A549 treated with Hydrocortisone at 1 μM for 4 hours (cell line): Measurements from ENCODE around the gene NME4. TPM values are rescaled to one million over a fixed set of nuclear protein-coding genes. Genes with fewer than 3 reads are reported as not detected.

Experiments
- total RNA-seq: library from RNA; stranded (reverse); fragments of 200-300 nt; extraction: Qiagen RNA extraction; gene quantifications from 5 replicates; pipeline ENCODE4 v1.2.3, GENCODE V29; 2022

The NME4 gene
- total RNA-seq, result 259 to 426 TPM (median 418 TPM) in 5 replicates

GRCh38 chr16:397135-397661 is at the start of gene NME4:
Gene NME4 (plus strand): TSS chr16:397199. CDS start chr16:397223, 24 bp downstream.

GRCh38 chr16:352547-353403 is 44.2 kb upstream of the NME4 start, which contains the start of gene AXIN1:
Gene AXIN1 (minus strand): TSS chr16:352723. CDS start chr16:347025, 5,698 bp downstream.

GRCh38 chr16:370443-370842 is 26.6 kb upstream of the NME4 start, which contains the start of gene MRPL28:
Gene MRPL28 (minus strand): TSS chr16:370538. CDS start chr16:370218, 320 bp downstream.

GRCh38 chr16:381789-382717 is 14.9 kb upstream of the NME4 start, which contains the start of gene PGAP6:
Gene PGAP6 (minus strand): TSS chr16:381978. CDS start chr16:381821, 157 bp downstream.

GRCh38 chr16:401468-402348 is 4.7 kb downstream of the NME4 start, which contains the start of gene DECR2:
Gene DECR2 (plus strand): TSS chr16:401885. CDS start chr16:401964, 79 bp downstream.

GRCh38 chr16:425082-425718 is 28.2 kb downstream of the NME4 start, which contains the start of gene RAB11FIP3:
Gene RAB11FIP3 (plus strand): TSS chr16:425649. CDS start chr16:426007, 358 bp downstream.

Other genes with a start within 250 kb of the NME4 start
- 0.23 TPM in 1 of 5 replicates, not detected in the others for gene HBZ, start 244.6 kb upstream of the NME4 start, total RNA-seq
- gene HBM, start 231.2 kb upstream of the NME4 start, total RNA-seq, result not detected in 5 replicates
- 0.20 to 0.33 TPM in 2 of 5 replicates, not detected in the others for gene HBA2, start 224.3 kb upstream of the NME4 start, total RNA-seq
- 1.2 to 2.3 TPM (median 1.8 TPM) in 5 replicates for gene HBA1, start 220.5 kb upstream of the NME4 start, total RNA-seq
- gene HBQ1, start 216.7 kb upstream of the NME4 start, total RNA-seq, result 3.7 to 8.3 TPM (median 6.4 TPM) in 5 replicates
- gene LUC7L, start 167.8 kb upstream of the NME4 start, total RNA-seq, result 39.7 to 48.5 TPM (median 45.4 TPM) in 5 replicates
- gene FAM234A, start 162.4 kb upstream of the NME4 start, total RNA-seq, result 45.1 to 53.9 TPM (median 47.5 TPM) in 5 replicates
- 3.5 to 5.0 TPM (median 4.4 TPM) in 5 replicates for gene RGS11, start 121.3 kb upstream of the NME4 start, total RNA-seq
- gene ARHGDIG, start 116.6 kb upstream of the NME4 start, total RNA-seq, result 2.1 to 3.7 TPM (median 3.2 TPM) in 5 replicates
- gene PDIA2, start 114.0 kb upstream of the NME4 start, total RNA-seq, result 0.48 to 0.86 TPM (median 0.68 TPM) in 5 replicates
- 27.8 to 33.2 TPM (median 30.5 TPM) in 5 replicates for gene AXIN1, start 44.5 kb upstream of the NME4 start, total RNA-seq
- 119 to 133 TPM (median 126 TPM) in 5 replicates for gene MRPL28, start 26.7 kb upstream of the NME4 start, total RNA-seq
- 29.5 to 37.7 TPM (median 32.3 TPM) in 5 replicates for gene PGAP6, start 15.2 kb upstream of the NME4 start, total RNA-seq
- gene DECR2, start 4.7 kb downstream of the NME4 start, total RNA-seq, result 22.5 to 29.1 TPM (median 26.7 TPM) in 5 replicates
- 24.7 to 28.6 TPM (median 27.8 TPM) in 5 replicates for gene RAB11FIP3, start 28.4 kb downstream of the NME4 start, total RNA-seq
- gene CAPN15, start 130.5 kb downstream of the NME4 start, total RNA-seq, result 50.9 to 69.7 TPM (median 68.7 TPM) in 5 replicates
- gene PRR35, start 163.2 kb downstream of the NME4 start, total RNA-seq, result 0.14 to 0.22 TPM (median 0.16 TPM) in 5 replicates
- gene NHLRC4, start 169.8 kb downstream of the NME4 start, total RNA-seq, result 0.17 to 0.32 TPM (median 0.23 TPM) in 5 replicates
- 30.4 to 41.6 TPM (median 38.8 TPM) in 5 replicates for gene PIGQ, start 172.8 kb downstream of the NME4 start, total RNA-seq
- gene RAB40C, start 192.9 kb downstream of the NME4 start, total RNA-seq, result 14.8 to 19.3 TPM (median 17.6 TPM) in 5 replicates
- 0.10 to 0.23 TPM (median 0.18 TPM) in 5 replicates for gene WFIKKN1, start 233.8 kb downstream of the NME4 start, total RNA-seq
- gene METTL26, start 239.1 kb downstream of the NME4 start, total RNA-seq, result 63.7 to 140 TPM (median 135 TPM) in 5 replicates
- gene MCRIP2, start 244.6 kb downstream of the NME4 start, total RNA-seq, result 18.5 to 43.3 TPM (median 40.9 TPM) in 5 replicates